ENCODE results near the gene LRP1.
A peak's percentile ranks its signal among the peaks of the same experiment; 100 is the strongest.

LRP1 gene

DNA sequence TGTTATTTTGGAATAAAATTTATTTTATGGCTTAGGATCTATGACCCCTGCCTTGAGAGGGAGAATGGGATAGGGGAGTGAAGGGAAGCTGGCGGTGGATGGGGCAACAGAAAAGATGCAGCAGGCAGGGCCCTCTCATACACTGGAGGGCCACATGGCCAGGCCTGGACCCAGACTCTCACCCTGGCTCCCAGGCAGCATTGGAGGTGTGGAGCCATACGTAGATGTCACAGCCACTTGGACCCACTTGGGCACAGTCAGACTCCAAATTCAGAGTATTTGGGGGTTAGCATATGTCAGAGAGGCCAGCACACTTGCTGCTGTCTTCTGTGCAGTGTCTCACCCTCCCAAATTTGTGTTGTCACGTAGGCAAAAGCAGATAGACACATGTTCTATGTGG lies 32.8 kb upstream of the LRP1 start:
- H3K4me3 ChIP-seq: no peak overlapping the region
- no peak for DNase-seq (ENCODE audit: low spot score)
- H3K27ac ChIP-seq: peak overlapping the region in 1 of 2 donors; percentile 22
- TF ChIP-seq, protein P1, sequence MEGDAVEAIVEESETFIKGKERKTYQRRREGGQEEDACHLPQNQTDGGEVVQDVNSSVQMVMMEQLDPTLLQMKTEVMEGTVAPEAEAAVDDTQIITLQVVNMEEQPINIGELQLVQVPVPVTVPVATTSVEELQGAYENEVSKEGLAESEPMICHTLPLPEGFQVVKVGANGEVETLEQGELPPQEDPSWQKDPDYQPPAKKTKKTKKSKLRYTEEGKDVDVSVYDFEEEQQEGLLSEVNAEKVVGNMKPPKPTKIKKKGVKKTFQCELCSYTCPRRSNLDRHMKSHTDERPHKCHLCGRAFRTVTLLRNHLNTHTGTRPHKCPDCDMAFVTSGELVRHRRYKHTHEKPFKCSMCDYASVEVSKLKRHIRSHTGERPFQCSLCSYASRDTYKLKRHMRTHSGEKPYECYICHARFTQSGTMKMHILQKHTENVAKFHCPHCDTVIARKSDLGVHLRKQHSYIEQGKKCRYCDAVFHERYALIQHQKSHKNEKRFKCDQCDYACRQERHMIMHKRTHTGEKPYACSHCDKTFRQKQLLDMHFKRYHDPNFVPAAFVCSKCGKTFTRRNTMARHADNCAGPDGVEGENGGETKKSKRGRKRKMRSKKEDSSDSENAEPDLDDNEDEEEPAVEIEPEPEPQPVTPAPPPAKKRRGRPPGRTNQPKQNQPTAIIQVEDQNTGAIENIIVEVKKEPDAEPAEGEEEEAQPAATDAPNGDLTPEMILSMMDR (IDR thresholded peaks at IDR 0.05): no peak

DNA sequence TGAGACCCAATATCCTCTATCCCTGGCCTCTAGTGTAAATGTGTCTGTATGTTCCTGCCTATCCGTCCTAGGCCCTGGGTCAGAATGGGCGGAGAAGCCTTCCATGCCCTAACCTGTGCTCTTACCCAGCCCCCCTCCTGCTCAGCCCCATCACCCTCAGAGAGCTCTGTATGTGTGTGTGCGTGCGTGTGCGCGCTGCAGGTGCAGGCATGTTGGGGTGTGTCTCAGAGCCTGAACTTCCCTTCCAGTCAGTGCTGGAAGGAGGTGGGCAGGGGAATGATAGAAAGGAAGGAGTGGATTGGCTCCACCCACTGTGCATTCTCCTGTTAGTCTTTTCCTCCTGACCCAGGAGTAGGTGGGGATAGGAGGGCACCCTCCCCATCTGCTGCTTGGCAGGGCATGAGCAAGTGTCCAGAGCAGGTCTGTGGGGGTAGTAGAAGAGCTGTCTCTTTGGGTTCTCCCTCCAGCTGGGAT lies 32.1 kb upstream of the LRP1 start:
- no peak for DNase-seq (ENCODE audit: low spot score)
- Histone ChIP-seq H3K4me3 (no peak overlapping the region), H3K27ac (peak overlapping the region in 1 of 2 donors; percentile 15)
- TF ChIP-seq, protein P1 (IDR thresholded peaks at IDR 0.05): no peak

DNA sequence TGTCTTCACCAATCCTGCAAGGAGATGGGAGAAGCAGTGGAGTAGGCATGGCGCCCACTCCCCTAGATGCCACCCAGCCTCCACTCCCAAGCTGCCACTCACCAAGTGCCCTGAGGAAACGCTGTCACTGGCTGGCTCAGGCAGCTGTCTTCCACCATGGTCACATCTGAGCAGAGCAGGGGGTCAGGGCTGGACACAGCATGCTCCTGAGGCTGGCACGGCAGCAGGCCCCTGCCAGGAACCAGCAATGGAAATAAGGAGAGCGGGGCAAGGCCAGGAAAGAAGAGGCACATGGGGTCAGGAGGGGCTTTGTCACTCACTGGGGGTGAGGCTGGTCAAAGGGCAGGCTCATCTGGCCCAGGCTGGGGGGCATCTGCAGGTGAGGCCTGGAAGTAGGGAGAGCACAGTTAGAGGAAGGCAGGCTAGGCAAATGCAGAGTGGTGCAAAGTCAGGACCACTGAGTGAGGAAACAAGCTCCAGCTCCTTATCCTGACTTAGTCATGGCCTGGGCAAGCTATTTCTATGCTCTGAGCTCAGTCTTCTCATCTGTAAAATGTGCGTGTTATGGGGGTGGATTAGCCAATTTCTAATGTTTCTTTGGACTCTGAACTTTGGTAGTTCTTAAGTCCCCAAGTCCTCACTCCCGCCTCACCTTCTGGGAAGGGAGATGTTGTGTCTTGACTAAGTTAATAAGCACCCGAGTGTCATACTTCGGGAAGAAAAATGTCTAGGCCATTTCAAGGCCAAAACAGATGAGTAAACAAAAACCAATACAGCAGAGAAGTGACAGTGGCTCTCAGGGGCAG lies 31.3 kb upstream of the LRP1 start:
- TF ChIP-seq, protein P1 (IDR thresholded peaks at IDR 0.05): no peak
- Histone ChIP-seq H3K27ac (peak overlapping the region in 1 of 2 donors; percentile 15), H3K4me3 (no peak overlapping the region)
- no peak for DNase-seq (ENCODE audit: low spot score)

DNA sequence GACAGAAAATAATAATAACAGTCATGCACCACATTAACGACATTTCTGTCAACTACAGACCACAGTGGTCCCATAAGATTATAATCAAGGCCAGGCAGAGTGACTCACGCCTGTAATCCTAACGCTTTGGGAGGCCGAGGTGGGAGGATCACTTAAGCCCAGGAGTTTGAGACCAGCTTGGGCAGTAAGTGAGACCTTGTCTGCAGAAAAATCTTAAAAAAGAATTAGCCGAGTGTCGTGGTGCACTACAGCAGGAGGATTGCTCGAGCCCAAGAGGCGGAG lies 30.8 kb upstream of the LRP1 start:
- TF ChIP-seq, protein P1 (IDR thresholded peaks at IDR 0.05): no peak
- no peak for DNase-seq (ENCODE audit: low spot score)
- Histone ChIP-seq H3K27ac (no peak overlapping the region), H3K4me3 (no peak overlapping the region)

DNA sequence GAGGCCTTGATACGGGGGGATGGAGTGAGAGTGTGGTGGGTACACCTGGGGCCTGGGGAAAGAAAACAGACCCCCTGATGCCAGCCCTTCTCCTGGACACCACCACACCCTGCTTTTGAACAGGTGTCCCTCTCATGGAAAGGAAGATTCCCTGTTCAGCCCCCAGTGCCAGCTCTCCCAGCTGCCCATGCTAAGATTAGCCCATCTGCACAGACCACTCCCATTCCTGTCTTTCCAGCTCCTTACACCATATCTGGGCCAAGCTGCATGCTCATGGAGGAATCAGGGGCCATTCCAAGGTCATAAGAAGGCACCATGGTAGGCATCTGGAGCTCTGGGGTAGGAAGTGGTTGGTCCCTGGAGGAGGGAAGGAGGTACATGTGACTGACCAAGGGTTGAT lies 29.7 kb upstream of the LRP1 start:
- Histone ChIP-seq H3K27ac (peak overlapping the region in 1 of 2 donors; percentile 41), H3K4me3 (no peak overlapping the region)
- TF ChIP-seq, protein P1 (IDR thresholded peaks at IDR 0.05): no peak
- DNase-seq (ENCODE audit: low spot score): no peak

DNA sequence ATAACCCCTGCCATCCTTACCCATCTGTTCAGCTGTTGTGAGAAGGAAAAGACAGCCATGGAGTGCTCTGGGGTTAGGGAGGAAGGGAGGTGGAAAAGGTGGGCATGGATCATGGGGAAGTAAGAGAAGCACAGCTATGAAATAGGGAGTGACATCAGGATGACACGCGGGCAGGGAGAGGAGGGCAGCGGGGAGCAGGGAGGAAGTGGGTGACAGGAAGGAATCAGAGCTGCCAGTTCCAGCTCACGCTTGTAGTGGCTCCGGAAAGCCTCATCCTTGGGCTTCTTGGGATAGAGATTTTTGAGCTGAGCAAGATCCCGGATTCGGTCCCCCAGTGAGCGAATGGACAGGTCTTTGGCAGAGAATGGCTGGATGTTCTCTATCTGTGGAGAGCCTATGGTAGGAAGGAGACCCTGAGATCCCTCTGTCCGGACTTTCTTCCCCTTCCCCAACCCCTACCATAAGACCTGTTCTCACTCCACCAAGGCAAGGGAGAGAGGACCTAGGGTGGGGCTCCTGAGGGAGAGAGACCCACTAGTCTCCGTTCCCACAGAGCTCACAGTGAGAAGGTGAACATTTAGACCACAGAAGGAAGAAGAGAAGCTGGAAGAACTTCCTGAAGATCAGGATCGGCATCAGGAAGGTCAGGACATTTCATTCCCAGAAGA lies 29.1 kb upstream of the LRP1 start:
- TF ChIP-seq, protein P1 (IDR thresholded peaks at IDR 0.05): no peak
- DNase-seq (ENCODE audit: low spot score): no peak
- no peak overlapping the region for H3K4me3 ChIP-seq
- H3K27ac ChIP-seq: peak overlapping the region in 1 of 2 donors; percentile 41

DNA sequence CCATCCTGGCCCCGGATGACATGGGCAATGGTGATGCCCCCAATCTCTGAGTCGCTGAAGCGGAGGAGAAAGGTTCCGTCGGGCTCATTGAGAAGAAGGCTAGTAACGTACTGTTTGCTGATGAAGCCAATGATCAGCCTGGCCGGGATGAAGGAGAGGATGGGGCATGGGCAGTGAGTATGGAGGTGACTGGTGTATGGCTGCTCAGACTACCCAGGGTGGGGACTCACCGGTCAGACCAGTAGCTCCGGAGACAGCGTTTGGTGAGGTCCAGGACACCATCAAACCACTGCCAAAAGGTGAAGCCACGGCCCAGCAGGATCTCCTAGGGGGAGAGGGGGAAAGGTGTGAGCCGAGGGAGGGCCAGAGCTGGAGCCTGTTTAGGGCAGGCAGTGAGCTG lies 28.5 kb upstream of the LRP1 start:
- TF ChIP-seq, protein P1 (IDR thresholded peaks at IDR 0.05): no peak
- DNase-seq (ENCODE audit: low spot score): no peak
- Histone ChIP-seq H3K4me3 (no peak overlapping the region), H3K27ac (no peak overlapping the region)

All from coronary artery (tissue), 2 donors.